Mesangial cell (primary cell): Measurements from ENCODE around the gene IFT74. TPM values are rescaled to one million over a fixed set of nuclear protein-coding genes. Genes with fewer than 3 reads are reported as not detected.

Experiments used
- total RNA-seq: library from RNA; depleted of rRNA; stranded (reverse); fragments of >200 nt; gene quantifications from 2 replicates; pipeline ENCODE4 v1.2.3, GENCODE V29; 2015

The IFT74 gene
- 4.9 and 6.5 TPM in 2 replicates for total RNA-seq

GRCh38 chr9:26955921-26956859 lies at the start of gene IFT74:
IFT74 (plus strand) TSS chr9:26956412; CDS start chr9:26961968, 5,556 bp downstream.

GRCh38 chr9:26946753-26947727 lies 9.2 kb upstream of the IFT74 start, which contains the start of gene PLAA:
PLAA (minus strand) TSS chr9:26947242; CDS start chr9:26947045, 197 bp downstream.

GRCh38 chr9:27005491-27005890 lies 49.3 kb downstream of the IFT74 start, which contains the start of gene LRRC19:
LRRC19 (minus strand) TSS chr9:27005672; CDS start chr9:26999694, 5,978 bp downstream.

GRCh38 chr9:27108981-27109541 lies 152.8 kb downstream of the IFT74 start, which contains the start of gene TEK:
TEK (plus strand) TSS chr9:27109225; CDS start chr9:27109591, 366 bp downstream.

Other genes with a start within 250 kb of the IFT74 start
- gene CAAP1, start 63.6 kb upstream of the IFT74 start, total RNA-seq: 9.8 and 13.0 TPM in 2 replicates
- 31.4 and 39.1 TPM in 2 replicates for gene PLAA, start 9.2 kb upstream of the IFT74 start, total RNA-seq
- under 0.01 TPM in 1 of 2 replicates, not detected in the other for gene LRRC19, start 49.3 kb downstream of the IFT74 start, total RNA-seq
- gene TEK, start 152.8 kb downstream of the IFT74 start, total RNA-seq: 0.98 and 3.4 TPM in 2 replicates